HL-60 (cell line): ENCODE data around the gene TMEM88.
A peak's percentile ranks its signal among the peaks of the same experiment; 100 is the strongest.

Experiments used
- DNase-seq, 2 experiments: peaks; one replicate each; pipeline ENCODE4 v3.0.0-alpha.2; 2010 to 2020; ENCODE audit warnings: low read depth in 1 of 2, low spot score in 1 of 2
- H3K27ac ChIP-seq: fragments of 250-450 bp; sonication (Bioruptor Pico); replicated peaks from 2 replicates; pipeline ENCODE4 v1.5.1; 2020; ENCODE audit warnings: mild to moderate bottlenecking, moderate library complexity
- H3K27me3 ChIP-seq: fragments of 250-450 bp; sonication (Bioruptor Pico); 2 replicates; pipeline ENCODE4 v1.5.1; 2021; ENCODE audit warnings: mild to moderate bottlenecking, moderate library complexity; ENCODE audit not compliant: insufficient read depth, poor library complexity, severe bottlenecking
- H3K4me3 ChIP-seq: replicated peaks from 2 replicates; pipeline ENCODE4 v1.5.1; 2011; ENCODE audit warnings: mild to moderate bottlenecking, control low read depth, low read length; ENCODE audit not compliant: insufficient read depth
- CTCF ChIP-seq: IDR thresholded peaks from one replicate; pipeline ENCODE4 v1.5.1; 2011; ENCODE audit warnings: low read length, control low read depth, inconsistent platforms; ENCODE audit not compliant: insufficient read depth
- GABPA ChIP-seq: IDR thresholded peaks from 2 replicates; pipeline ENCODE4 v1.6.1; 2012; ENCODE audit warnings: low read depth
- POLR2AphosphoS5 ChIP-seq: IDR thresholded peaks from 2 replicates; pipeline ENCODE4 v1.6.1; 2012; ENCODE audit warnings: low read depth
- SPI1 ChIP-seq: IDR thresholded peaks from 2 replicates; pipeline ENCODE4 v1.6.1; 2012; ENCODE audit warnings: low read depth, mild to moderate bottlenecking, borderline replicate concordance
- TF ChIP-seq, protein P1 (sequence below): IDR thresholded peaks from 2 replicates; pipeline ENCODE4 v1.6.1; 2012; ENCODE audit warnings: low read depth; ENCODE audit not compliant: insufficient replicate concordance

Gene TMEM88

DNA sequence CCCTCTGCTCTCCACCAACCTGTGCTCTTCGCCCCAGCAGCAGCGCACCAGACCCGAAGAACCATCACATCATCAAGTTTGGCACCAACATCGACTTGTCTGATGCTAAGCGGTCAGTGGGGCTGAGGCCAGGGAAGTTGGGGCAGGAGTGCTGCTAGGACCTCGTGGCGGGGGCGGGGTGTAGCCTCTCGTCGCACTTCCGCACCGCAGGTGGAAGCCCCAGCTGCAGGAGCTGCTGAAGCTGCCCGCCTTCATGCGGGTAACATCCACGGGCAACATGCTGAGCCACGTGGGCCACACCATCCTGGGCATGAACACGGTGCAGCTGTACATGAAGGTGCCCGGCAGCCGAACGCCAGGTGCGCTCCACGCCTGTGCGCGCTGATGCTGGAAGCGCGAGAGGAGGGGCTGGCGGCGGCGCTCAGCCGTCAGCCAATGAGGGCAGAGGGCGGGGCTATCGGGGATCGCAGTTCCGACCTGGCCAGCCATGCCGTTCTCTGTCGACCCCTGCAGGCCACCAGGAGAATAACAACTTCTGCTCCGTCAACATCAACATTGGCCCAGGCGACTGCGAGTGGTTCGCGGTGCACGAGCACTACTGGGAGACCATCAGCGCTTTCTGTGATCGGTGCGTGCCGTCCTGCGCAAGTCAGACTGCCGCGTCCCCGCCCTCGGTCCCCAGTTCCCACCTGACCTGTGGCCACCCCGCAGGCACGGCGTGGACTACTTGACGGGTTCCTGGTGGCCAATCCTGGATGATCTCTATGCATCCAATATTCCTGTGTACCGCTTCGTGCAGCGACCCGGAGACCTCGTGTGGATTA, 3.2 kb upstream of the TMEM88 start:
- Histone ChIP-seq H3K27ac (no peak overlapping the region), H3K4me3 (peak overlapping the region; percentile 23), H3K27me3 (no peaks in the 10 kb centered on the region)
- no peak for TF ChIP-seq SPI1
- no peak; the same call in 1 of the 2 replicates for TF ChIP-seq POLR2AphosphoS5
- TF ChIP-seq, protein P1, sequence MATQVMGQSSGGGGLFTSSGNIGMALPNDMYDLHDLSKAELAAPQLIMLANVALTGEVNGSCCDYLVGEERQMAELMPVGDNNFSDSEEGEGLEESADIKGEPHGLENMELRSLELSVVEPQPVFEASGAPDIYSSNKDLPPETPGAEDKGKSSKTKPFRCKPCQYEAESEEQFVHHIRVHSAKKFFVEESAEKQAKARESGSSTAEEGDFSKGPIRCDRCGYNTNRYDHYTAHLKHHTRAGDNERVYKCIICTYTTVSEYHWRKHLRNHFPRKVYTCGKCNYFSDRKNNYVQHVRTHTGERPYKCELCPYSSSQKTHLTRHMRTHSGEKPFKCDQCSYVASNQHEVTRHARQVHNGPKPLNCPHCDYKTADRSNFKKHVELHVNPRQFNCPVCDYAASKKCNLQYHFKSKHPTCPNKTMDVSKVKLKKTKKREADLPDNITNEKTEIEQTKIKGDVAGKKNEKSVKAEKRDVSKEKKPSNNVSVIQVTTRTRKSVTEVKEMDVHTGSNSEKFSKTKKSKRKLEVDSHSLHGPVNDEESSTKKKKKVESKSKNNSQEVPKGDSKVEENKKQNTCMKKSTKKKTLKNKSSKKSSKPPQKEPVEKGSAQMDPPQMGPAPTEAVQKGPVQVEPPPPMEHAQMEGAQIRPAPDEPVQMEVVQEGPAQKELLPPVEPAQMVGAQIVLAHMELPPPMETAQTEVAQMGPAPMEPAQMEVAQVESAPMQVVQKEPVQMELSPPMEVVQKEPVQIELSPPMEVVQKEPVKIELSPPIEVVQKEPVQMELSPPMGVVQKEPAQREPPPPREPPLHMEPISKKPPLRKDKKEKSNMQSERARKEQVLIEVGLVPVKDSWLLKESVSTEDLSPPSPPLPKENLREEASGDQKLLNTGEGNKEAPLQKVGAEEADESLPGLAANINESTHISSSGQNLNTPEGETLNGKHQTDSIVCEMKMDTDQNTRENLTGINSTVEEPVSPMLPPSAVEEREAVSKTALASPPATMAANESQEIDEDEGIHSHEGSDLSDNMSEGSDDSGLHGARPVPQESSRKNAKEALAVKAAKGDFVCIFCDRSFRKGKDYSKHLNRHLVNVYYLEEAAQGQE = no peak
- no peak for TF ChIP-seq GABPA
- TF ChIP-seq CTCF = peak; percentile 60
- peak in 1 of 2 experiments; percentile 81 for DNase-seq

GRCh38 chr17:7852262-7852670, 2.6 kb upstream of the TMEM88 start:
- DNase-seq = no peak
- no peak overlapping the region for H3K4me3 ChIP-seq
- H3K27ac ChIP-seq = no peak overlapping the region
- H3K27me3 ChIP-seq = no peaks in the 10 kb centered on the region
- no peak for TF ChIP-seq POLR2AphosphoS5
- no peak for TF ChIP-seq GABPA
- TF ChIP-seq, protein P1 = no peak
- TF ChIP-seq SPI1 = no peak
- no peak for TF ChIP-seq CTCF

- no peak for DNase-seq
- TF ChIP-seq SPI1 = no peak
- TF ChIP-seq, protein P1 = no peak
- no peak for TF ChIP-seq GABPA
- TF ChIP-seq POLR2AphosphoS5 = no peak
- no peak for TF ChIP-seq CTCF
- H3K27ac ChIP-seq = no peak overlapping the region
- H3K4me3 ChIP-seq = no peak overlapping the region
- no peaks in the 10 kb centered on the region for H3K27me3 ChIP-seq
Observed at GRCh38 chr17:7852919-7853690, 1.8 kb upstream of the TMEM88 start.
